DMS 273 (cell line): ENCODE measurements around the gene NLRC5.
"Not testable (repeated sequence)": the region's sequence is repeated elsewhere in the genome, so short reads cannot be mapped to it uniquely, and the experiment has no call there.

Experiments used
- DNase-seq: peaks from one replicate; lab custom pipeline; 2025; ENCODE audit not compliant: unreplicated experiment; lab: John Stamatoyannopoulos, UW

The NLRC5 gene

DNA sequence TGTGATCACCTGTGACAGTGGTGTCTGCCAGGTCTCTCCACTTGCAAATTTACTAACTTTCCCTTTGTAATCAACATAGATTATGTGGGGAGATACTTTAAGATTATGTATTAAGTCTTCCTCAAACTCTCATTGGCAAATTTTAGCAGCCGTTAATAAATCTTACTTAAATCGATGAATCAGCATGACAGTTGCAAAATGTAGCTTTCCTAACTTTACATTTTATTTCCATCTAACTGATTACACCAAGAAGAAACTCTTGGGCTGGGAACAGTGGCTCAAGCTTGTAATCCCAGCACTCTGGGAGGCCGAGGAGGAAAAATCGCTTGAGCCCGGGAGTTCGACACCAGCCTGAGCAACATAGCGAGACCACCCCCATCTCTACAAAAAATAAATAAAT lies 79.7 kb downstream of the NLRC5 start:
- no peak for DNase-seq

DNA sequence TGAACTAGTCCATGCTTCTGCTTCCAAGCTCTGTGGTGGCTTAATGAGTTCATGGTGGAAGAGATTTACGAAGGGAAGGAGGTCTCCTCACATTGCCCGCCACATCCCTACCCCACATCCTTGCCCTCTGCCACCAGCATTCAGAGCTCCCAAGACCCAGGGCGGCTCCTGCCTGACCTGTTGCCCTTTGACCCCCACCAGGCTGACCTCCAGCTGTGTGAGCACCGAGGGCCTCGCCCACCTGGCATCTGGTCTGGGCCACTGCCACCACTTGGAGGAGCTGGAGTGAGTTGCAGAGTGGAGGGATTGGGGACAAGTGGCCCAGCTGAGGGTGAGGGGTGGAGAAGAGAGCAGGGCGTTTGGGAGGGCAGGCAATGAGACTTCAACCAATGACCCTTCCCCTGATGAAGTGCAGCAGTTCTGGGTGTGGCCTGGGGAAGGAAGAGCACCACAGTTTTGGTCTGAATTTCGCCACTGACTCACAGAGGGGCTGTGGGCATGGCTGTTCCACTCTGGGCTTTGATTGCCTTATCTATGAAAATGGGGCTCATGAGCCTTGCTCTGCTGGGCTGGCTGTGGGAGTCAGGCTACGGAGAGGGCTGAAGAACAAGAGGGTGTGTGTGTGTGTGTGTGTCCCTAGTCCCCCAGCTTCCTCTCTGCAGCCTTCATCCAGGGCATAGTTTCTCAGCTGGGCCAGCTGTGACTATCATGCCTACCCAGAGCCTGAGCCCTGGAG lies 80.4 kb downstream of the NLRC5 start:
- no peak for DNase-seq

- no peak for DNase-seq
Observed at GRCh38 chr16:57070424-57070823, 81.1 kb downstream of the NLRC5 start.

DNA sequence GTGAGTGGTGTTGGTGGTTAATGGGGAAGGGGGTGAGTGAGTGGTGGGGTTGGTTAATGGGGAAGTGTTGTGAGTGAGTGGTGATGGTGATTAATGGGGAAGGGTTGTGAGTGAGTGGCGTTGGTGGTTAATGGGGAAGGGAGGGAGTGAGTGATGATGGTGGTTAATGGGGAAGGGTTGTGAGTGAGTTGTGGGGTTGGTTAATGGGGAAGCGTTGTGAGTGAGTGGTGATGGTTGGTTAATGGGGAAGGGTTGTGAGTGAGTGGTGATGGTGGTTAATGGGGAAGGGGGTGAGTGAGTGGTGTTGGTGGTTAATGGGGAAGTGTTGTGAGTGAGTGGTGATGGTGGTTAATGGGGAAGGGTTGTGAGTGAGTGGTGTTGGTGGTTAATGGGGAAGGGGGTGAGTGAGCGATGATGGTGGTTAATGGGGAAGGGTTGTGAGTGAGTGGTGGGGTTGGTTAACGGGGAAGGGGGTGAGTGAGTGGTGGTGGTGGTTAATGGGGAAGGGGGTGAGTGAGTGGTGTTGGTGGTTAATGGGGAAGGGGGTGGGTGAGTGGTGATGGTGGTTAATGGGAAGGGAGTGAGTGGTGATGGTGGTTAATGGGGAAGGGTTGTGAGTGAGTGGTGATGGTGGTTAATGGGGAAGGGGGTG lies 81.8 kb downstream of the NLRC5 start:
- DNase-seq: not testable (repeated sequence)

DNA sequence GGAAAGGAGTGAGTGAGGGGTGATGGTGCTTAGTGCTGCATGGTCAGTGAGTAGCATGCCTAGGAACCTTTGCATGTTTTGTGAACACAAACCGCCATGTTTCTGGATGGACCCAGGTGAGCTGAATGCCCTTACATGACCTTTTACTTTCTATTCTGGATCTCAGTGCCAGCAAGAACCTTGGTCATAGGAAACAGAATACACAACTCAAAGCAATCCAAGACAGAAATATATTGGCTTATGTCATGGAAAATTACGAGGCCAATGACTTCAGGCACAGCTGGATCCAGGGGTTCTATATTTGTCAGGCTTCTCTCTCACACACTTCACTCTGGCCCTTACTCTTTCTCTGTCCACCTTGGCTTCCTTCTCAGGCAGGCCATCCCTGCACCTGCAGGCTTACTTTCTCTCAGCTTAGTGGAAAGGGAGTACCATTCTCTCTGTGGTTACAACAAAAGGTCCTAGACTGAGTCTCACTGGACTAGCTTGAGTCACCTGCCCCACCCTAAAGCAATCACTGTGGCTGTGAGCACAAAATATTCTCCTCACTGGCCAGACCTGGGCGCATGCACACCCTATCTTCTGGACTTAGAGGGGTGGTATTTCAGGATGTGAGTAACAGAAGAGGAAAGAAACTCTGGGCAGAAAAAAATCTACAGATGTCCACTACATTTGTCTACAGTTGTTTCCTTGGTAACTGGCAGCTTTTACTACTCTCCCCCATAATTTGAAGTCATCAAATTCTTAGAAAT lies 82.7 kb downstream of the NLRC5 start:
- no peak for DNase-seq

DNA sequence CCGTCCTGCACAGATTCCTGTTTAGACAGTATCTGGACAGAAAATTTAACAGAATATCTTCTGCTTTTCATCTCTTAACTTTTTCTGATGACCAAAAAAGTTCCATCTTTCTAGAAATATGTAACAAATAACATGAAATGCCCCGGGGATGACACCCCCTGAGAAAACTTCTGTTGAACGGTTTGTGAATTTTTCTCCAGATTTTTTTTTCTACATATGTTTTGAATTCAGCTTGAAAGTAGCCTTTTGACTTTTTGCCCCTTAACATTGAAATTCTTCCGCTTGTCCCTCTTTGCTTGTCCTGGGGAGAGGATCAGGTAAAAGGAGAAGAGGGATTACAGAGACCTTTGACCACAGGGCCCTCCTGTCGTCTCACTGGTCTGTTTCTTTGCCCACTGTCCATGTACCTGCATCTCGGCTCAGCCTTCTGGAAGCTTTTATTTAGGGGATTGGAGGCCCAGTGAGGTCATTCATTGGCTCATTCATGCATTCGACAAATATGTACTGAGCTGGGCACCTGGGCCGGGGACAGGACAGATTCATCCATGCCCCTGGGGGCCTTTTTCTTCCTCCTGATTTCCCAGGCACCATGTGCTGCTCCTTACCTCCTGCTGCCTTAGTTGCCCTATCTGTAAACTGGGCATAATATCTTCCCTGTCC lies 83.4 kb downstream of the NLRC5 start:
- no peak for DNase-seq

GRCh38 chr16:57077714-57078113 lies 88.4 kb downstream of the NLRC5 start:
- DNase-seq: no peak

GRCh38 chr16:57081744-57082143 lies 92.4 kb downstream of the NLRC5 start:
- no peak for DNase-seq

- DNase-seq: no peak
Observed at GRCh38 chr16:57082664-57083063, 93.3 kb downstream of the NLRC5 start.

GRCh38 chr16:57083485-57084126 lies 94.2 kb downstream of the NLRC5 start:
- DNase-seq: no peak

DNA sequence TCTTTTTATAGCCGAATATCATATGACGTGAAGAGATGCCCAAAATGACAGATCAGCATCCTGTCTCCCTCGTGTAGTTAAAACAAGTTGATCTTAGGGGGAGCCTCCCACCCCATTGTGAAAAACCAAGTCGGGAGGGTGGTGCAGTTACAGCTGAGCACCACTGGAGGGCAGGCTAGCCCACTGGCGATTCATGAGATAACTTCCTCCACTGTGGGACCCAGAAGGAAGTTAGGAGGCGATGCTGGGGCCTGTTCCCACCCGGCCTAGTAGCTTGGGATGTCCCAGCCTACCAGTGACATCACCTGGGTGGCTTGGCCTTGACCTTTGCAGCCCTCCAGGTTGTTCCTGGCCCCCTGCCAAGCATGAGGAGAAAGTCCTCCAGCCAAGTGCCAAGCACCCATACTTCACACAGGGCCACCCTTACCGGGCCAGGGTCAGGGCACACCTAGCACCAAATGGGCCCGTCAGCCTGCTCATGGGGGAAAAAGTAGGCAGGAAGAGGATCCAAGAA lies 95.0 kb downstream of the NLRC5 start:
- peak; percentile 87 for DNase-seq

GRCh38 chr16:57084996-57085395 lies 95.6 kb downstream of the NLRC5 start:
- no peak for DNase-seq

- no peak for DNase-seq
Observed at GRCh38 chr16:57087003-57087402, 97.6 kb downstream of the NLRC5 start.

DNA sequence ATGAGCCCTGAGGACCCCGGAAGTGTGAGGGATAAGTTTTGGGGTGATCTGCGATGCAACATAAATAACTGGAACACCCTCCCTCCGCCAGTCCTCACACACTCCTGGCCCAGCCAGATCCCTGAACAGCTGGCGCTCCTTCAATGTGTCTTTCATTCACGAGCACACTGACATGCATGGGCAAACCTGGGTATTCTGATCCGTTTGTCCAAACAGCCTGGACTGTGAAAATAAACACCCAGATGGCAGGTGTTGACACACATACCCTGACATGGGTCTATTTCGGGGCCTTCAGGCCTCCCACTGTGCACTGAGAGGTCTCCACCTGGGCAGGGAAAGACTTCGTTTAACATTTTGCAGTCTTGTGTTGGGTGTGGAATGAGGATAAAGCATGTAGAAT lies 100.0 kb downstream of the NLRC5 start:
- DNase-seq: peak; percentile 85

DNA sequence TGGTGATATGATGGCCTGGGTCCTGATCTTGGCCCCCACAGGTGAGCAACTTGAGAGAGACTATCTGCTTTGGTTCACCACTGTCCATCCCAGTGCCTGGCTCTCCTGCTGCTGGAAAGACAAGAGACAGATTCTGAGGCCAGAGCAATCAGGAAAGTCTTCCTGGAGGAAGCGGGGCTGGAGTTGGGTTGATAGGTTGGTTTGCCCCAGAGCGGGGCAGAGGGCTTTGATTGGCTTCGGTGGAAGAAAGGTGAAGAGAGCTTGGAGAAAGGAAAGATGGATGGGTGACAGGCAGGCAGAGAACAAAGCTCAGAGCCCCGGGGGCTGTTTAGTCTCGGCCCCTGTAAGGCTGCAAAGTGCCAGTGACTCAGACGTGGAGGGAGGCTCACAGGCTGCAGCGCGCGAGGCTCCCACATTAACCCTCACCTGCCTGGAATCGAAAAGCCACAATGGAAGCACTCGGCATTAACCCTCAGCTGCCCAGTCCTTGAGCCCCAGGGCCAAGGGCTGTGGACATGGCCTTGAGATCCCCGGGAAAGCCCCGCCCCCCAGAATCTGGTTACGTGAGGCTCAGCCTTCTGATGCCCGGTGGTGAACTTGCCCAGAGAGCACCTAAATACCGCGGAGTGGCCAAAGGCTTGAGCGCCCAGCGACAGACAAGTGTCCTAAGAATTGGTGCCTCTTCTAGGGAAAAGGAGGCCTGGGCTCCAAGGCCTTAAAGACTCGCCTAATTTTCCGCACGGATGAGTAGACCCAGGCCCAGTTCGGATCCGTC lies 102.0 kb downstream of the NLRC5 start:
- peak; percentile 42 for DNase-seq

- DNase-seq: peak; percentile 82
Observed at GRCh38 chr16:57091975-57092785, 102.8 kb downstream of the NLRC5 start, which contains the start of gene CPNE2. Gene CPNE2 (plus strand): TSS chr16:57092583. CDS start chr16:57110743, 18,160 bp downstream.

DNA sequence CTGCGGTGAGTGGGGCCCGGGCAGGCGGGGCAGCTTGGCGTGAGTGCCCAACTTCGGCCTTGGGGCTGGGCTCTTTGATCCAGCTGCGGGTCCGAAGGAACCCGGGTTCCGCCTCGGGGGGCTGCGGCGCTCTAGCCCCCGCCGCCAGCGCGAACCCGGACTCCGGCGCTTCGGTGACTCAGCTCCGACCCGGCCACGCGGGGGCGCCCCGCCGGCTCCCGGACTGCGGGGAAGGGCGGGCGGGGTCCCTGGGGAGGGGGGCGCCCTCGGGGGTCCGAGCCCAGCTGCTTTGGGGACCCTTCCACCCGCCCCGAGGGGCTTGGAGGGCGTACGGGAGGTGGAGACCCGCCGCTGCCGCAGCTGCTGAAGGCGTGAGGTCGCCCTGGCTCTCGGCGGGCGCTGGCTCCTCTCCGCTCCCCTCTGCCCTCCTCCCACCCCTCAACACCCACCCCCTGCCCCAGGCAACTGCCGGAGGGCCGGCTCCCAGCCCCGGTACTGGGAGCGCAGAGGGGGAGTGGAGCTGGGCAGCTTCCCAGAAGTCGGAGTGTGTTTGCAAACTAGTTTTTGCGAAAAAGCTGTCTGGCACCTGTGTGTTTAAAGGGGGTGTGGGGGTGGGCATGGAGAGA lies 103.5 kb downstream of the NLRC5 start:
- peak; percentile 77 for DNase-seq

DNA sequence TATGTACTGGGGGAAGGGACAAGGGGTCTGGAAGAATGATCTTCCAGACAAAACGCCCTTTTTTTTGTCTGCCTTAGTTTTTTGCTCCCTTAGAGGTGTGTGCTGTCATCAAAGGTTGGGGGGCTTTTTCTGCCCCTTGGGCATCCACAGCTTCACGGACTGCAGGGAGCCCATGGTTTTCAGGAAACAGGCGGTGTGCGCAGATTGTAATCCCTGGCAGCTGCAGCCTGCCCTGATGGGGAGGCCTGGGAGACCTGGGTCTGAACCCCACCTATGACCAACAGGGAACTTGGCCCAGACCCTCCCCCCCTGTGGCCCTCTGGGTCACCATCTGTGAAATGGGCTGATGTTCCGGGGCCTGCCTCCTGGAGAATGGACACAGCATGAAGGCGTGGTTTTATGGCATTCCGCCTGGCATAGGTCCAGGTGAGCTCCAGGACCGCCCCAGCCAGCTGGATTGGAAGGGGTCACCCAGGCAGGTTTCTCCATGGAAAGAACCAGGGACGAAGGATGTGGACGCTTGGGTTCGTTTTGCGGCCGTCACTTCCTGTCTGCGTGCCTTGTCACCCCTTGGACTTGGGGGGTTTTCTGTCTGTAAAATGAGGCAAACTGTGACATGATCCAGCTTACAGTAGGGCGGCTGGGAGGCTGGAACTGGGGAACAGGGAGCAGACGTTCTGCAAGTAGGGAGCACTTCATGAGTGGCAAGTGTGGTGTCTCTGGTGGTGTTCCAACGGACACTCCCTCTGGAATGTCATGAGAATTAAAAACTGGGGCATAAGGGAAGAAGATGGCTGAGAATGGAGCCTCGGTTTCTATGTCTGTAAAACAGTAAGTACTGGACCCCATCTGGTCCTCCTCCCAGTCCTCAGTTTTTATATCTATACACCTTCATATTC lies 104.6 kb downstream of the NLRC5 start:
- DNase-seq: peak; percentile 31
